ENCODE measurements around the gene CHODL.

CHODL gene

GRCh38 chr21:18244671-18245463 is at the start of gene CHODL:
Gene CHODL, plus strand, starts transcription at chr21:18244833. Its CDS starts 391 bp downstream, at chr21:18245224.
- no peak for DNase-seq (ENCODE audit: low read depth in 2 of 2, low spot score in 1 of 2)

GRCh38 chr21:18204931-18205330 is 39.7 kb upstream of the CHODL start:
- no peak for DNase-seq (ENCODE audit: low read depth in 2 of 2, low spot score in 1 of 2)

- no peak for DNase-seq (ENCODE audit: low read depth in 2 of 2, low spot score in 1 of 2)
Measured at GRCh38 chr21:18218331-18218730, 26.3 kb upstream of the CHODL start.

- DNase-seq (ENCODE audit: low read depth in 2 of 2, low spot score in 1 of 2) = no peak
Measured at GRCh38 chr21:18220498-18220897, 24.1 kb upstream of the CHODL start.

- DNase-seq (ENCODE audit: low read depth in 2 of 2, low spot score in 1 of 2) = no peak
Measured at GRCh38 chr21:18222346-18222745, 22.3 kb upstream of the CHODL start.

GRCh38 chr21:18228060-18228739 is 16.4 kb upstream of the CHODL start:
- no peak for DNase-seq (ENCODE audit: low read depth in 2 of 2, low spot score in 1 of 2)

GRCh38 chr21:18235545-18235944 is 9.1 kb upstream of the CHODL start:
- no peak for DNase-seq (ENCODE audit: low read depth in 2 of 2, low spot score in 1 of 2)

GRCh38 chr21:18245464-18245967 is 883 bp downstream of the CHODL start:
- no peak for DNase-seq (ENCODE audit: low read depth in 2 of 2, low spot score in 1 of 2)

GRCh38 chr21:18248171-18248570 is 3.5 kb downstream of the CHODL start:
- no peak for DNase-seq (ENCODE audit: low read depth in 2 of 2, low spot score in 1 of 2)

GRCh38 chr21:18249672-18250071 is 5.0 kb downstream of the CHODL start:
- no peak for DNase-seq (ENCODE audit: low read depth in 2 of 2, low spot score in 1 of 2)

- no peak for DNase-seq (ENCODE audit: low read depth in 2 of 2, low spot score in 1 of 2)
Measured at GRCh38 chr21:18251065-18251464, 6.4 kb downstream of the CHODL start.

- no peak for DNase-seq (ENCODE audit: low read depth in 2 of 2, low spot score in 1 of 2)
Measured at GRCh38 chr21:18252256-18252655, 7.6 kb downstream of the CHODL start.

- no peak for DNase-seq (ENCODE audit: low read depth in 2 of 2, low spot score in 1 of 2)
Measured at GRCh38 chr21:18252680-18253079, 8.0 kb downstream of the CHODL start.

GRCh38 chr21:18253221-18253620 is 8.6 kb downstream of the CHODL start:
- no peak for DNase-seq (ENCODE audit: low read depth in 2 of 2, low spot score in 1 of 2)

- no peak for DNase-seq (ENCODE audit: low read depth in 2 of 2, low spot score in 1 of 2)
Measured at GRCh38 chr21:18253799-18254198, 9.2 kb downstream of the CHODL start.

GRCh38 chr21:18265944-18266343 is 21.3 kb downstream of the CHODL start:
- DNase-seq (ENCODE audit: low read depth in 2 of 2, low spot score in 1 of 2) = no peak

GRCh38 chr21:18267496-18267895 is 22.9 kb downstream of the CHODL start:
- DNase-seq (ENCODE audit: low read depth in 2 of 2, low spot score in 1 of 2) = no peak

GRCh38 chr21:18268906-18269305 is 24.3 kb downstream of the CHODL start:
- no peak for DNase-seq (ENCODE audit: low read depth in 2 of 2, low spot score in 1 of 2)

- no peak for DNase-seq (ENCODE audit: low read depth in 2 of 2, low spot score in 1 of 2)
Measured at GRCh38 chr21:18269856-18270255, 25.2 kb downstream of the CHODL start.

- DNase-seq (ENCODE audit: low read depth in 2 of 2, low spot score in 1 of 2) = no peak
Measured at GRCh38 chr21:18273400-18273799, 28.8 kb downstream of the CHODL start.

- no peak for DNase-seq (ENCODE audit: low read depth in 2 of 2, low spot score in 1 of 2)
Measured at GRCh38 chr21:18274370-18274769, 29.7 kb downstream of the CHODL start.

- no peak for DNase-seq (ENCODE audit: low read depth in 2 of 2, low spot score in 1 of 2)
Measured at GRCh38 chr21:18275781-18276180, 31.1 kb downstream of the CHODL start.
